Neuronal stem cell (in vitro differentiated cells): Measurements from ENCODE around the gene OR2B6.

Experiments used
- DNase-seq: peaks from one replicate; pipeline ENCODE4 v3.0.0-alpha.2; 2013; ENCODE audit warnings: low spot score
- H2AFZ ChIP-seq: one replicate; pipeline ENCODE4 v1.6.1; 2013; ENCODE audit warnings: mild to moderate bottlenecking, low read length, inconsistent platforms
- H2AK5ac ChIP-seq: 2 replicates; pipeline ENCODE4 v1.6.1; 2013; ENCODE audit warnings: low read depth, mild to moderate bottlenecking, inconsistent platforms, low read length, moderate library complexity, mixed read lengths
- H2BK120ac ChIP-seq: 2 replicates; pipeline ENCODE4 v1.6.1; 2013; ENCODE audit warnings: low read depth, mild to moderate bottlenecking, inconsistent platforms, low read length, moderate library complexity, mixed read lengths
- H2BK12ac ChIP-seq: one replicate; pipeline ENCODE4 v1.6.1; 2013; ENCODE audit warnings: low read length, inconsistent platforms
- H2BK15ac ChIP-seq: 2 replicates; pipeline ENCODE4 v1.6.1; 2013; ENCODE audit warnings: mild to moderate bottlenecking, low read length, inconsistent platforms, mixed read lengths
- H2BK5ac ChIP-seq: one replicate; pipeline ENCODE4 v1.6.1; 2013; ENCODE audit warnings: inconsistent platforms, mild to moderate bottlenecking, low read length, moderate library complexity
- H3K14ac ChIP-seq: one replicate; pipeline ENCODE4 v1.6.1; 2013; ENCODE audit warnings: low read length, inconsistent platforms
- H3K18ac ChIP-seq: 2 replicates; pipeline ENCODE4 v1.6.1; 2013; ENCODE audit warnings: low read length, inconsistent platforms
- H3K23ac ChIP-seq: 2 replicates; pipeline ENCODE4 v1.6.1; 2013; ENCODE audit warnings: low read depth, mild to moderate bottlenecking, mixed read lengths, low read length, inconsistent platforms; ENCODE audit not compliant: poor library complexity
- H3K27ac ChIP-seq: replicated peaks from 3 replicates; pipeline ENCODE4 v1.5.1; 2013; ENCODE audit warnings: low read length, inconsistent platforms
- H3K27me3 ChIP-seq, 3 experiments: 2 replicates each; pipeline ENCODE4 v1.6.1; 2013; ENCODE audit warnings: low read length in 3 of 3, mild to moderate bottlenecking in 2 of 3, inconsistent platforms in 1 of 3, low read depth in 1 of 3, mixed read lengths in 1 of 3, moderate library complexity in 1 of 3; ENCODE audit not compliant: control insufficient read depth in 3 of 3, insufficient read depth in 3 of 3
- H3K36me3 ChIP-seq, 2 donors: replicated peaks in 1 of 2; 2 replicates each; pipeline ENCODE4 v1.6.1; 2013; ENCODE audit warnings: low read length in 2 of 2; ENCODE audit not compliant: control insufficient read depth in 2 of 2, insufficient read depth in 2 of 2
- H3K4ac ChIP-seq: 2 replicates; pipeline ENCODE4 v1.6.1; 2013; ENCODE audit warnings: inconsistent platforms, mild to moderate bottlenecking, low read length, moderate library complexity
- H3K4me1 ChIP-seq, 2 donors: 1 replicate in 1 of 2; 2 replicates in 1 of 2; pipeline ENCODE4 v1.6.1; 2013; ENCODE audit warnings: low read length in 2 of 2, low read depth in 1 of 2; ENCODE audit not compliant: control insufficient read depth in 2 of 2, insufficient read depth in 1 of 2
- H3K4me2 ChIP-seq: one replicate; pipeline ENCODE4 v1.6.1; 2013; ENCODE audit warnings: mild to moderate bottlenecking, low read length, inconsistent platforms; ENCODE audit not compliant: insufficient read depth, poor library complexity, severe bottlenecking
- H3K4me3 ChIP-seq, 2 donors: 2 replicates each; pipeline ENCODE4 v1.5.1; 2013; ENCODE audit warnings: low read length in 2 of 2, mild to moderate bottlenecking in 2 of 2, inconsistent platforms in 1 of 2, moderate library complexity in 1 of 2
- H3K79me1 ChIP-seq: one replicate; pipeline ENCODE4 v1.6.1; 2013; ENCODE audit warnings: low read depth, mild to moderate bottlenecking, inconsistent platforms, low read length, moderate library complexity
- H3K9ac ChIP-seq: one replicate; pipeline ENCODE4 v1.6.1; 2013; ENCODE audit warnings: mild to moderate bottlenecking, low read depth, low read length, inconsistent platforms; ENCODE audit not compliant: poor library complexity
- H3K9me3 ChIP-seq, 2 donors: replicated peaks in 1 of 2; 2 replicates each; pipeline versions ENCODE3 to v1.6.1; 2013; ENCODE audit warnings: low read length in 2 of 2, mild to moderate bottlenecking in 2 of 2, inconsistent platforms in 1 of 2, low read depth in 1 of 2, mixed read lengths in 1 of 2, moderate library complexity in 1 of 2; ENCODE audit not compliant: control insufficient read depth in 2 of 2, insufficient read depth in 1 of 2
- H4K8ac ChIP-seq: one replicate; pipeline ENCODE4 v1.6.1; 2013; ENCODE audit warnings: low read depth, mild to moderate bottlenecking, inconsistent platforms, low read length, moderate library complexity
- H4K91ac ChIP-seq: one replicate; pipeline ENCODE4 v1.6.1; 2013; ENCODE audit warnings: low read length, low read depth, mild to moderate bottlenecking, inconsistent platforms; ENCODE audit not compliant: poor library complexity
- WGBS, 2 donors: extraction: QIAGEN DNeasy Blood & Tissue Kit; methylation state at CpG; one replicate each; pipeline ENCODE4 v1.1.7; 2013; ENCODE audit warnings: missing lambda C conversion rate in 2 of 2, mixed read lengths in 1 of 2; ENCODE audit not compliant: insufficient read length in 2 of 2, insufficient replicate concordance in 1 of 2; ENCODE audit errors: extremely low coverage in 2 of 2; 5-methylcytosine and 5-hydroxymethylcytosine counted together

The OR2B6 gene

DNA sequence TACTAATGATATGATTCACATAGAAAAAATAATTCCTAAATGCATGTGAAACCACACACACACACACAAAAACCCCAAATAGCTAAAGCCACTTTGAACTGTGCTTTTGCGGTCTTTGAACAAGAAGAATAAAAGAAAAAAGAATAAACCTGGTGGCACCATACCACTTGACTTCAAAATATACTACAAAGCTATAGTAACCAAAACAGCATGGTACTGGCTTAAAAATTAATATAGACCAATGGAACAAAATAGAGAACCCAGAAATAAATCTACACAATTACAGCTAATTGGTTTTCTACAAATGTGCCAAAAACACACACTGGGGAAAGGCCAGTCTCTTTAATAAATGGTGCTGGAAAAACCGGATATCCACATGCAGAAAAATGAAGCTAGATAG, 13.4 kb downstream of the OR2B6 start:
- H2BK120ac ChIP-seq: no peak overlapping the region
- no peak overlapping the region for H2BK12ac ChIP-seq
- no peak overlapping the region for H3K4me2 ChIP-seq
- no peak overlapping the region for H3K4ac ChIP-seq
- H3K79me1 ChIP-seq: no peaks in the 10 kb centered on the region
- no peak overlapping the region for H3K23ac ChIP-seq
- H3K9ac ChIP-seq: no peak overlapping the region
- no peaks in the 10 kb centered on the region for H3K36me3 ChIP-seq
- no CpG with 5 or more reads among the region's 2 CpGs for WGBS, 2 donors
- H3K14ac ChIP-seq: no peak overlapping the region
- H4K8ac ChIP-seq: no peak overlapping the region
- H2BK15ac ChIP-seq: no peak overlapping the region
- no peak overlapping the region for H3K27ac ChIP-seq
- no peak for DNase-seq
- H3K4me3 ChIP-seq: no peak overlapping the region
- no peak overlapping the region for H4K91ac ChIP-seq
- peaks cover 0 to 5% (median 0%) of the 10 kb centered on the region in 3 experiments for H3K27me3 ChIP-seq
- H2AFZ ChIP-seq: no peak overlapping the region
- no peak overlapping the region for H3K18ac ChIP-seq
- H3K4me1 ChIP-seq: no peaks in the 10 kb centered on the region
- peaks cover 0 to 4% of the 10 kb centered on the region in 2 donors for H3K9me3 ChIP-seq
- no peak overlapping the region for H2BK5ac ChIP-seq
- H2AK5ac ChIP-seq: no peak overlapping the region

DNA sequence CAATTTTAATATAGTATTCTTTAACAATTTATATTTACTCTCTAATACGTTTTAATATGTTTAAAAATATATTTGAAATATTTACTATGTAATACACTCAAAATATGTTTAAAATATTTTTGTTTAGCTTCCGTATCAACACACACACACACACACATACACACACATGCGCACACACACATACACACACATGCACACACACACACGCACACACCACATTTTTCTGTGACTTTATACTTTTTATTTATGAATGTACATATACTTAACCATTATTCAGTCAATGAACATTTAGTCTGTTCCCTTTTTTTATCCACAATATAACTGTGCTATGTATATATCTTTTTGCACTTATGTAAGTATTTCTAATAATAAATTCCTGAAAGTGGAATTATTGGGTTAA, 15.7 kb downstream of the OR2B6 start:
- Histone ChIP-seq H2BK120ac (no peak overlapping the region), H3K36me3 (no peaks in the 10 kb centered on the region), H2AFZ (no peak overlapping the region), H3K4ac (no peak overlapping the region), H2BK12ac (no peak overlapping the region), H3K27me3 (peaks cover 0 to 10% (median 0%) of the 10 kb centered on the region in 3 experiments), H4K91ac (no peak overlapping the region), H3K18ac (no peak overlapping the region), H3K9me3 (no peaks in the 10 kb centered on the region), H3K4me2 (no peak overlapping the region), H3K4me1 (peaks cover 3% of the 10 kb centered on the region in 2 donors), H3K9ac (no peak overlapping the region), H2BK5ac (no peak overlapping the region), H3K23ac (no peak overlapping the region), H4K8ac (no peak overlapping the region), H2BK15ac (no peak overlapping the region), H2AK5ac (no peak overlapping the region), H3K4me3 (no peak overlapping the region), H3K27ac (no peak overlapping the region), H3K79me1 (no peaks in the 10 kb centered on the region), H3K14ac (no peak overlapping the region)
- DNase-seq: no peak
- whole genome bisulfite sequencing, 2 donors: no CpG with 5 or more reads among the region's 4 CpGs

DNA sequence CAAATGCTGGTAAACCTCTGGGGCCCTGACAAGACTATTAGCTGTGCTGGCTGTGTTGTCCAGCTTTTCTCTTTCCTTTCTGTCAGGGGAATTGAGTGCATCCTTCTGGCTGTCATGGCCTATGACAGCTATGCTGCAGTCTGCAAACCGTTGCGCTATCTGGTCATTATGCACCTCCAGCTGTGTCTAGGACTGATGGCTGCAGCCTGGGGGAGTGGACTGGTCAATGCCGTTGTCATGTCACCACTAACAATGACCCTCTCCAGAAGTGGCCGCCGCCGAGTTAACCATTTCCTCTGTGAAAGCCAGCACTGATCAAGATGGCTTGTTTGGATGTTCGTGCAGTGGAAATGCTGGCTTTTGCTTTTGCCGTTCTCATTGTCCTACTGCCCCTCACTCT, 20.3 kb downstream of the OR2B6 start:
- Histone ChIP-seq H3K4me1 (peaks cover 3 to 8% of the 10 kb centered on the region in 2 donors), H3K9me3 (no peaks in the 10 kb centered on the region), H3K14ac (no peak overlapping the region), H3K4me2 (no peak overlapping the region), H3K9ac (no peak overlapping the region), H3K36me3 (no peaks in the 10 kb centered on the region), H3K27me3 (peaks cover 0 to 14% (median 0%) of the 10 kb centered on the region in 3 experiments), H4K8ac (no peak overlapping the region), H3K18ac (no peak overlapping the region), H3K27ac (no peak overlapping the region), H2BK120ac (no peak overlapping the region), H3K4me3 (no peak overlapping the region), H3K23ac (no peak overlapping the region), H2AFZ (peak overlapping the region; percentile 70), H4K91ac (no peak overlapping the region), H2BK5ac (no peak overlapping the region), H2AK5ac (no peak overlapping the region), H2BK15ac (no peak overlapping the region), H3K79me1 (no peaks in the 10 kb centered on the region), H2BK12ac (no peak overlapping the region), H3K4ac (no peak overlapping the region)
- WGBS, 2 donors: no CpG with 5 or more reads among the region's 8 CpGs
- no peak for DNase-seq

DNA sequence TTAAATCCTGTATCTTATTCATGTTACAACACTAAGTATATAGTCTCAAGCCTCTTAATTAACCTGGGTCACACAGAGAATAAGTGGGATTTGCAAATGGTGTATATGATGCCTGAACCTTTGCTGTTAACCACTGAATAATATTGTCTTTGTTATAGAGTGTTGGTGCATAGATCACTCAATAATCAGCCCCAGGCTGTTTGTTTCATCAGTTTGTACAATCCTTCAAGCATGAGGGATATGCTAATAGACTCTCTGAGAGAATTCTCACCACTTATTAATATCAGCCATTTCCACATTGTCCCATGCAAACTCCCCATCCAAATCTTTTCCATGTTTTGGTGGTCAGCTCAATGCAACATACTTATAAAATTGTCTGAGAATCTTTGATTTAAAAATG, 21.7 kb downstream of the OR2B6 start:
- Histone ChIP-seq H3K18ac (no peak overlapping the region), H2BK120ac (no peak overlapping the region), H2AK5ac (no peak overlapping the region), H3K27me3 (peaks cover 0 to 19% (median 0%) of the 10 kb centered on the region in 3 experiments), H3K27ac (no peak overlapping the region), H3K4me1 (peaks cover 3 to 8% of the 10 kb centered on the region in 2 donors), H3K4me2 (no peak overlapping the region), H3K9me3 (no peaks in the 10 kb centered on the region), H4K91ac (no peak overlapping the region), H3K4me3 (no peak overlapping the region), H3K23ac (no peak overlapping the region), H3K14ac (no peak overlapping the region), H2BK5ac (no peak overlapping the region), H2BK15ac (no peak overlapping the region), H4K8ac (no peak overlapping the region), H2AFZ (no peak overlapping the region), H2BK12ac (no peak overlapping the region), H3K9ac (no peak overlapping the region), H3K36me3 (no peaks in the 10 kb centered on the region), H3K4ac (no peak overlapping the region), H3K79me1 (no peaks in the 10 kb centered on the region)
- DNase-seq: no peak
